Measurements from ENCODE around the gene LARGE2.

LARGE2 gene

GRCh38 chr11:45930951-45931570, 8.6 kb downstream of the LARGE2 start:
- H3K9me3 ChIP-seq (ENCODE audit: severe bottlenecking): no peaks in the 10 kb centered on the region
- no peak overlapping the region for H3K27ac ChIP-seq
- H3K27me3 ChIP-seq (ENCODE audit: insufficient read depth, low read depth, severe bottlenecking): no peaks in the 10 kb centered on the region
- TF ChIP-seq CTCF (IDR thresholded peaks at IDR 0.05; ENCODE audit: low read depth, low read length): no peak
- peaks cover 34% of the 10 kb centered on the region for H3K36me3 ChIP-seq
- no peak overlapping the region for H3K4me3 ChIP-seq (ENCODE audit: low read depth, low read length)
- DNase-seq: no peak

- no peaks in the 10 kb centered on the region for H3K9me3 ChIP-seq (ENCODE audit: severe bottlenecking)
- no peaks in the 10 kb centered on the region for H3K27me3 ChIP-seq (ENCODE audit: insufficient read depth, low read depth, severe bottlenecking)
- no peak overlapping the region for H3K27ac ChIP-seq
- peaks cover 35% of the 10 kb centered on the region for H3K36me3 ChIP-seq
- no peak for TF ChIP-seq CTCF (IDR thresholded peaks at IDR 0.05; ENCODE audit: low read depth, low read length)
- DNase-seq: no peak
- H3K4me3 ChIP-seq (ENCODE audit: low read depth, low read length): no peak overlapping the region
Measured at GRCh38 chr11:45931739-45932138, 9.3 kb downstream of the LARGE2 start.

- Histone ChIP-seq H3K27me3 (ENCODE audit: insufficient read depth, low read depth, severe bottlenecking) (no peaks in the 10 kb centered on the region), H3K27ac (no peak overlapping the region), H3K4me3 (ENCODE audit: low read depth, low read length) (no peak overlapping the region)
Measured at GRCh38 chr11:45932217-45932616, 9.8 kb downstream of the LARGE2 start.

GRCh38 chr11:45933131-45933831, 10.8 kb downstream of the LARGE2 start:
- Histone ChIP-seq H3K4me3 (ENCODE audit: low read depth, low read length) (no peak overlapping the region), H3K27ac (no peak overlapping the region), H3K9me3 (ENCODE audit: severe bottlenecking) (no peaks in the 10 kb centered on the region), H3K36me3 (peaks cover 31% of the 10 kb centered on the region), H3K27me3 (ENCODE audit: insufficient read depth, low read depth, severe bottlenecking) (no peaks in the 10 kb centered on the region)
- no peak for TF ChIP-seq CTCF (IDR thresholded peaks at IDR 0.05; ENCODE audit: low read depth, low read length)
- DNase-seq: no peak

More at GRCh38 chr11:45932217-45932616, 9.8 kb downstream of the LARGE2 start:
- Histone ChIP-seq H3K9me3 (ENCODE audit: severe bottlenecking) (no peaks in the 10 kb centered on the region), H3K36me3 (peaks cover 38% of the 10 kb centered on the region)
- TF ChIP-seq CTCF (IDR thresholded peaks at IDR 0.05; ENCODE audit: low read depth, low read length): no peak
- no peak for DNase-seq

- Histone ChIP-seq H3K27ac (no peak overlapping the region), H3K4me3 (ENCODE audit: low read depth, low read length) (no peak overlapping the region), H3K27me3 (ENCODE audit: insufficient read depth, low read depth, severe bottlenecking) (no peaks in the 10 kb centered on the region), H3K36me3 (peaks cover 27% of the 10 kb centered on the region), H3K9me3 (ENCODE audit: severe bottlenecking) (no peaks in the 10 kb centered on the region)
- TF ChIP-seq CTCF (IDR thresholded peaks at IDR 0.05; ENCODE audit: low read depth, low read length): no peak
- DNase-seq: no peak
Measured at GRCh38 chr11:45933846-45934579, 11.6 kb downstream of the LARGE2 start.
